GM18867 (cell line): ENCODE results near the gene SUSD2.
"Not testable (repeated sequence)": the region's sequence is repeated elsewhere in the genome, so short reads cannot be mapped to it uniquely, and the experiment has no call there.

Source experiments
- ATAC-seq: cut with Tn5 transposase; IDR thresholded peaks from one replicate; pipeline ENCODE4 v1.9.1; 2021; ENCODE audit warnings: mild to moderate bottlenecking, moderate library complexity; ENCODE audit not compliant: unreplicated experiment

The SUSD2 gene

GRCh38 chr22:24171822-24172221 is 9.5 kb upstream of the SUSD2 start:
- ATAC-seq: no peak

DNA sequence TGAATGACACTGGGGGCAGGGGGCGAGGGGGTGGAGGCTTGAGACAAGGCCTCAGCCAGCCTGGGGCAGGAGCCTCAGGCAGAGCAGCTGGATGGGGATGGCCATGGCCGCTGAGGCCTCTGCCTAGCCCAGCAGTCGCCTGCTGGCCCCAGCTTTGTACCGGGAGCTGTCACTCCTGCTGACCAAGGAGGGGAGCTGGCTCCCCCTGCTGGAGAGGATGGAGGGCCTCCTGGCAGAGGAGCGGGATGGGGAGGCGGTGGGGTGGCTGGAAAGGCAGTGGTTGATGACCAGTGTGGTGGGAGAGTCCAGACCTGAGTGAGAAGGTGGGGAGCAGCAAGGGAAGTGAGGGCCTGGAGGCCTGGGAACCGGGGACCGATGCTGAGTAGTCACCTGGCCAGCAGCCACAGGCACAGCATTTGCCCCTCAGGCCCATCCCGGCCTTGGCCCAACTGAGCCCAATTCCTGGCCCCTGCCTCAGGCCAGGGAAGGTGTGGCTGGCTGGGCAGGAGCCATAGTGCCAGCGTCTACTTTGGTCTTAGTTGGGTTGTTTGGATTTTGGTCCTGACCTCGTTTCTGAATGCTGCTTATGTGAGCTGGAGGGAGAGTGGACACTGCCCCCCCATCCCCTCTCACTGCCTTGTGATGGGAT is 6.0 kb upstream of the SUSD2 start:
- no peak for ATAC-seq

- ATAC-seq: no peak
Measured at GRCh38 chr22:24176040-24176439, 5.2 kb upstream of the SUSD2 start.

- ATAC-seq: no peak
Measured at GRCh38 chr22:24176630-24177029, 4.7 kb upstream of the SUSD2 start.

GRCh38 chr22:24177045-24177444 is 4.2 kb upstream of the SUSD2 start:
- ATAC-seq: no peak

DNA sequence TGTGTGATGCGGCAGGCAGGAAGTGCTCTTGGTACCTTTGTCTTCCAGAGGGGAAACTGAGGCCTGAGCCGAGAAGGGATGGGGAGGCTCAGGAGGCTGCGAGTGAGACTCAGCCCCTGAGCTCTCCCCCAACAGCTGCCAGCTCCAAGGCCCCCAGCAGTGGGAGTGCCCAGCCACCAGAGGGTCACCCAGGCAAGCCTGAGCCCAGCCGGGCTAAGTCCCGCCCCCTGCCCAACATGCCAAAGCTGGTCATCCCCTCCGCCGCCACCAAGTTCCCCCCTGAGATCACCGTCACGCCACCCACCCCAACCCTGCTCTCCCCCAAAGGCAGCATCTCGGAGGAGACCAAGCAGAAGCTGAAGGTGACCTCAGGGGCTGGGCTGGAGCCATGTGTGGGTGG is 3.8 kb upstream of the SUSD2 start:
- ATAC-seq: no peak

- ATAC-seq: no peak
Measured at GRCh38 chr22:24178021-24178431, 3.3 kb upstream of the SUSD2 start.

GRCh38 chr22:24178502-24179440 is 2.5 kb upstream of the SUSD2 start:
- no peak for ATAC-seq

GRCh38 chr22:24179478-24180210 is 1.6 kb upstream of the SUSD2 start:
- ATAC-seq: no peak

DNA sequence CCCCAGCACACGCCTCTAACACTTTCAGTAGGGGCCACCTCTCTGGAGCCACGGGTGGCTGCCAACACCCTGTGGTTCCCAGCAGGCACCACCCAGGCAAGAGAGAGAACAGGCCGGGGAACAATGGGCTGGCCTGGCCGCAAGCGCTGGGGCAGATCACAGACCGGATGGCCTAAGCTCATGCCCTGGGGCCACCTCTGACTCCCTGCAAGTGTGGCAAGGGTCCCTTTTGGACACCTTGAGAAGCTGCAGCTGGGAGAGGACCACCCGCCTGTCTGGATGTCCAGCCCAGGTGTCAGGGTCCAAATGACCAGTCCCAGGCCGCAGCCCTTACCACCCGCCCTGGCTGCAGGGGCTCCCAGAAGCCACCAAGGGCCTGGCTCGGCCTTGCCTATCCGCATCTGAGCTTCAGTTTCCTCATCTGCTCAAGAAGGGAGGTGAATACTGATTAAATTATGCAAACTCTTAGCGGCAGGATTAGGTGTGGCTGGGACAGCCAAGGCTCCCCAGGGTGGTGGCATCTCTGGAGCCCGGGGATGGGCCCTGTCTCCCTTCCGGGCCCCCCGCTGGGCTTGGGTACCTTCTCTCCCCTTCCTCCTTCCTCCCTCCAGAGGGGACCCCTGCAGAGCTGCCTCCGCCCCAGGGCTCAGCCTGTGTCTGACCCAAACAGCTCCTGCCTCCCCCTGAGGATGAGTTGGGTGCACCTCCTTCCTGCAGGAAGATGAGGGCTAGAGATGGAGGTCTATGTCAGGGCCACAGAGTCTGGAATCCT is 785 bp upstream of the SUSD2 start:
- no peak for ATAC-seq

DNA sequence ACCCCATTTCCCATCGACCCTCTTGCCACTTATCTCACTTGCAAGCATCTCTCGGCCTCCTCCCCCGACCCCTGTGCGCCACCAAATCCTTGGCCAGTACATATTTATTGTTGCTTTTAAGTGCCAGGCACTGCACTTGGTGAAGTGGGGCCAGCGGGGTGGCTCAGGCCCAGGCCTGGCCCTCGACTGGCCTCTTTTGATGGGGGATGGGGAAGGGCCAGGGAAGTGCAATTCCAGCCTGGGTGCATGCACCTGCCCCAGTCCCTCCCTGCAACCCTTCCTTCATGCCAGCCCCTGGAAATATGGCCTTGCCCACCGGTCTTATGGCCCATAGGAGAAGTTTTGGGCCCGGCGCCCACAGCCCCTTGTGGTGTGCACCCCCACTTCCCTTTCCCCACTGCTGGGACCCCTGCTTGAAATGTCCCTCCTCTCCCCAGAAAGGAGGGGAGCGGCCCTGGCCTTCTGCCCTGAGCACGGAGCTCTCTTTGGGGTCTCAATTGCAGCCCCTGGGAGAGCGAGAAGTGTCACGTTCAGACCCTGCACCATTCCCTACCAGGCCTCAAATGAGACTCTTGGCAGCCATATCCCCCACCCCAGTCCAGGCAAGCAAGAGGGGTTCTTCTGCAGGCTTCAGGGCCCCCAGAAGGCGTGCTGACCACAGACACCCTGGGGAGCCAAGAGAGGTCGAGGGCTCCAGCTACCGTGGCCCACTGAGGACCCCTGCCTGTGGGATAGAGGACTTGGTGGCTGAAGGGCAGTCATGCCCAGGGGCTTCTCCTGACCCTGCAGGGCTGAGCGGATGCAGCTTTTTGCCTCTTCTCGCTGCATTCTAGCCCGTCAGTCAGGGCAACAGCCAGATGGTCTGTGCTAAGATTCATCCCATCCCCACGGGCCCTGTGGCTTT is 961 bp downstream of the SUSD2 start:
- no peak for ATAC-seq

DNA sequence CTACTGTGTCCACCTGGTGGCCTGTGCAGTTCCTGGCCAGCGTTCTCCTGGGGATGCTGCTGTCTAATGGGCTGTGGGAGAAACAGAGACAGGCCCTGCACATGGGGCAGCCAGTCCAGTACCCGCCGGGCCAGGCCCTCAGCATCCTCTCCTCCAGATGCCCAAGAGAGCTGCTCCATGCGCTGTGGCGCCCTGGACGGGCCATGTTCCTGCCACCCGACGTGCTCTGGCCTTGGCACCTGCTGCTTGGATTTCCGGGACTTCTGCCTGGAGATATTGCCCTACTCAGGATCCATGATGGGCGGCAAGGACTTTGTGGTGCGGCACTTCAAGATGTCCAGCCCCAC is 1.6 kb downstream of the SUSD2 start:
- ATAC-seq: not testable (repeated sequence)

DNA sequence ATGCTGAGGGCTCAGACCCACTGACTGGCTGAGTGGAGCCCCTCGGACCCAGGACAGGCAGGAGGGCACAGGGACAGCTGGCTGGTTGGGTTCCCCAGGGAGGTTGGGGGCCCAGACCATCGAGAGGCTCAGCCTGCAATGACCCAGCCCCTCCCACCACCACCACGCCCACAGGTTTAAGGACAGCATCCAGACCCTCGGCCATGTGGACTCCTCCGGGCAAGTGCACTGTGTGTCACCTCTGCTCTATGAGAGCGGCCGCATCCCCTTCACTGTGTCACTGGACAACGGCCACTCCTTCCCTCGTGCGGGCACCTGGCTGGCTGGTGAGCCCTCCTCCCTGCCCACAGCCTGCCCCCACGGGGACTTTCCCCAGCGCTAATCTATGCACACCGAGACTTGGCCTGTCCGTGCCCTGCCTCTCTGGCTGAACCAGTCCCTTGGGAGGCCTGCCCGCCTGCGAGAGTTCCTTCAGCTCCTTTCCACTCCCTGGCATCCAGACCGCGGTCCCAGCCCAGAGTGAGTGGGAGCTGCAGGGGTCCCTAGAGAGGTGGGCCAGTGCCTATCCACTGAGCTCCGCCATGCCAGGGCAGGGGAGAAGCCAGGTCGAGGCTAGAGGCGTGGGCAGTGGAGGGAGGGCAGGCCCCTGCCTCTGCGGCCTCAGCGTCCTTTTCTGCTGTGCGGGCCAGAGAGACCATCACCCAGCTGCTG is 2.2 kb downstream of the SUSD2 start:
- no peak for ATAC-seq

DNA sequence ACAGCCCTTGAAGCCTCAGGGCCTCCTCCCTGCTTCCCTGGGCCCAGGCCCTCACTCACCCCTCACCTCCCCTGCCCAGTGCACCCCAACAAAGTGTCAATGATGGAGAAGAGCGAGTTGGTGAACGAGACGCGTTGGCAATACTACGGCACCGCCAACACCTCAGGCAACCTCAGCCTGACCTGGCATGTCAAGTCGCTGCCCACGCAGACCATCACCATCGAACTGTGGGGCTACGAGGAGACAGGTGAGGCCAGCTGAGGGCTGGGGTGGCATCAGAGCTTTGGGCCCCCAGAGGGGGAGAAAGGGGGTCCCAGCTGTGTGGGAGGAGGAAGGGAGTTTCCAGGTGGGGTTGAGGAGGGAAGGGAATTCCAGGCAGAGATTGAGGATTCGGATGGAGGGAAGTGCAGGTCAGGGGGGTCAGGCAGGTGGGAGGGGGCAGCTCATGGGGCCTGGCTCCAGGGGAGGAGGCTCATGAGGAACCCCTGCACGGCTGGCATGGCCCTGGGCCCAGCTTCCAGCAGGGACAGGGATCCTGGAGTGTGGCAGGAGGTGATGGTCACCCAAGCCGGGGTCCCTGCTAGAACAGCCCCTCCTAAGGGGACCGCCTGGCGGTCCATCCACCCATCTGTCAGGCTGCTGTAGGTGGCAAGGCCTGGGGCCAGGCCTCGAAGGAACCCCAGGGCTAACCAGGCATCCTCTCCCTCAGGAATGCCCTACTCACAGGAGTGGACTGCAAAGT is 2.9 kb downstream of the SUSD2 start:
- ATAC-seq: no peak

- ATAC-seq: no peak
Measured at GRCh38 chr22:24185001-24185500, 3.8 kb downstream of the SUSD2 start.

GRCh38 chr22:24185501-24186351 is 4.4 kb downstream of the SUSD2 start:
- no peak for ATAC-seq

DNA sequence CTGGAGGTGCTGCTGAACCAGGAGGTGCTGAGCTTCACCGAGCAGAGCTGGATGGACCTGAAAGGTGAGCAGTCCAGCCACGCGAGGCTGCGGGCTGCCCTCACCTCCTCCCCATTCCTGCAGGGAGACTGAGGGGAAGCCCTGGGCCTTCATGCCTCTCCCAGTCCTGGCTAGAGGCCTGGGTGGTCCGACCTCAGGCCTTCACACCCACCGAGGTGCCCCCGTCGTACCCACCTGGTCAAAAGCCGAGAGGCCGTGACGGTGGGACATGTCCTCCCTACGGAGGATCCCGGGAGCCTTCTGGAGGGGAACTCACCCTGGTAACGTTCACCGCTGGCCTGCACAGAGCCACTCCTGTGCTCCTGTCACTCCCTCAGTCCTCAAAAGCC is 5.1 kb downstream of the SUSD2 start:
- ATAC-seq: no peak
